Choroid plexus epithelial cell (primary cell): Measurements from ENCODE around the gene A1BG.
A peak's percentile ranks its signal among the peaks of the same experiment; 100 is the strongest.
"Not testable (repeated sequence)": the region's sequence is repeated elsewhere in the genome, so short reads cannot be mapped to it uniquely, and the experiment has no call there.

ENCODE experiments used
- DNase-seq: peaks from one replicate; pipeline ENCODE4 v3.0.0-alpha.2; 2010; ENCODE audit warnings: low read depth
- H3K4me3 ChIP-seq: 2 replicates; pipeline ENCODE4 v1.5.1; 2011; ENCODE audit warnings: low read depth, mild to moderate bottlenecking, control low read depth, low read length, moderate library complexity
- TF ChIP-seq, protein P1 (sequence below): conservative IDR thresholded peaks from 2 replicates; pipeline ENCODE4 v1.5.1; 2011; ENCODE audit warnings: low read depth, mild to moderate bottlenecking, control low read depth, inconsistent platforms, low read length, moderate library complexity

Gene A1BG

DNA sequence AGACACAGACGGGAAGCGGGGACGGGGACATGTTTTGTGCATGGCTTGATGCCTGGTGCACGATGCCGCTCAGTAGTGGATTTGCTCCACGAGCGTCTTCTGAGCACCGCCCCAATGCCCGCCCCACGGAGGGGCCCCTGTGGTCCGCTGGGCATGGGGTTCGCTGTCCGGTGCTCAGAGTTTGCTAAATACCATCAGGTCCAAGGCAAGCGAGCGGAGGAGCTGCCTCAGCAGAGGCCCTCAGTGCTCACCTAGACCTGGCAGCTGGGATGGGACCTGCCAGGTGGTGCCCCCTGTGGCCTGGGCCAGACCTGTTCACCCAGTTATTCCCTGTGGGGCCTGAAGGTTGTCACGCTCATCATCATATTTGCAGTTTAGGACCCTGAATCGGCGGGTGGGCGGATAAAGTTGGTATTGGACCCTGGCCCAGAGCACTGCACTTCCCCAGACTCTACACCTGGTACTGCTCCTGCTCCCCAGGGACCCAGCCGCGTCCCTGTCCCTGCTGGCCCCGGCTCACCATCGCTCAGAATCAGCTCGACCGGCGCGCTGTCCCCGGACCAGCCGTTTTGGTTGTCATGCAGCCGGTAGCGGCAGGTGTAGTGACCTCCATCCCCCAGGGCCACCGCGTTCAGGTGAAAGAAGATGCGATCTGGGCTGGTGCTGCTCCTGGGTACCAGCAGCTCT lies 2.3 kb downstream of the A1BG start:
- TF ChIP-seq, protein P1, sequence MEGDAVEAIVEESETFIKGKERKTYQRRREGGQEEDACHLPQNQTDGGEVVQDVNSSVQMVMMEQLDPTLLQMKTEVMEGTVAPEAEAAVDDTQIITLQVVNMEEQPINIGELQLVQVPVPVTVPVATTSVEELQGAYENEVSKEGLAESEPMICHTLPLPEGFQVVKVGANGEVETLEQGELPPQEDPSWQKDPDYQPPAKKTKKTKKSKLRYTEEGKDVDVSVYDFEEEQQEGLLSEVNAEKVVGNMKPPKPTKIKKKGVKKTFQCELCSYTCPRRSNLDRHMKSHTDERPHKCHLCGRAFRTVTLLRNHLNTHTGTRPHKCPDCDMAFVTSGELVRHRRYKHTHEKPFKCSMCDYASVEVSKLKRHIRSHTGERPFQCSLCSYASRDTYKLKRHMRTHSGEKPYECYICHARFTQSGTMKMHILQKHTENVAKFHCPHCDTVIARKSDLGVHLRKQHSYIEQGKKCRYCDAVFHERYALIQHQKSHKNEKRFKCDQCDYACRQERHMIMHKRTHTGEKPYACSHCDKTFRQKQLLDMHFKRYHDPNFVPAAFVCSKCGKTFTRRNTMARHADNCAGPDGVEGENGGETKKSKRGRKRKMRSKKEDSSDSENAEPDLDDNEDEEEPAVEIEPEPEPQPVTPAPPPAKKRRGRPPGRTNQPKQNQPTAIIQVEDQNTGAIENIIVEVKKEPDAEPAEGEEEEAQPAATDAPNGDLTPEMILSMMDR: no peak

DNA sequence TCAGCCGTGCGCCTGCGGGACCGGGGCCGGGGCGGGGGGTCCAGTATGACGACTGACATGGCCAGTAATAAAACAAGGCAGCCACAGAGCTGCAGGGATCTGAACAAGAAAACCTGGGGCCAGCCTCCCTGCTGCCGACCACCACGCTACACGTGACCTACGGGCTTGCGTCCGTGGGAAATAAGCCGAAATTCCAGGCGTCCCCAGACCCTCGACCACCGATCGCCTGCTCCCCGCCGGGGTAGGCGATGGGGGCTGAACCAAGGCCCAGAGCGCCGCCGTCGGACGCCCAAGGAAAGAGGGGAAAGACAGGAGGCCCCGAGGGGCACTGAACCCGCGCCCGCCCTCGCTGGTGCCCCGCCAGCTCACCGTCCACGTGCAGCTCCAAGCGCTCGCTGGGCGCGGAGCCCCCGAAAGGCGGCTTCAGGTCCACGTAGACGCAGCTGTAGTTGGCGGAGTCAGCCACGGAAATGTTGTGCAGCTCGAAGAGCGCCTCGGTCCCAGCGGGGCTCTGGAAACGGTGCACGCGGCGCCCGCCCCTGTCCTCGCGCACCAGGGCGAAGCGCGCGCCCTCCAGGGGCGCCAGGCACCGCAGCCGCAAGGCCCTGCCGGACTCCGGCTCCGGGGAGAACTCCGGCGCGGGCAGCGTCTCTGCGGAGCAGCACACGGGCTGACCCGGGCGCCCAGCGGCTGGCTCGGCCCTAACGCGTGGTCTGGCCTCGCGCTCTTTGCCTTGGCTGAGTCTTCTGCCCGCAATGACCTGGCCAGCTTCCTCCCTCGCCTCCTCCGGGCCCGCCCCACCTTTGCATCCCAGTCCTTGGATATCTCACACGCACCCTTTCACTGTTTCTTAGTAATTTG lies 3.1 kb downstream of the A1BG start:
- peak; percentile 27 for DNase-seq
- peak overlapping the region; percentile 32 for H3K4me3 ChIP-seq
- TF ChIP-seq, protein P1: no peak

More for the DNA sequence above, 2.3 kb downstream of the A1BG start:
- no peak for DNase-seq
- H3K4me3 ChIP-seq: no peak overlapping the region

DNA sequence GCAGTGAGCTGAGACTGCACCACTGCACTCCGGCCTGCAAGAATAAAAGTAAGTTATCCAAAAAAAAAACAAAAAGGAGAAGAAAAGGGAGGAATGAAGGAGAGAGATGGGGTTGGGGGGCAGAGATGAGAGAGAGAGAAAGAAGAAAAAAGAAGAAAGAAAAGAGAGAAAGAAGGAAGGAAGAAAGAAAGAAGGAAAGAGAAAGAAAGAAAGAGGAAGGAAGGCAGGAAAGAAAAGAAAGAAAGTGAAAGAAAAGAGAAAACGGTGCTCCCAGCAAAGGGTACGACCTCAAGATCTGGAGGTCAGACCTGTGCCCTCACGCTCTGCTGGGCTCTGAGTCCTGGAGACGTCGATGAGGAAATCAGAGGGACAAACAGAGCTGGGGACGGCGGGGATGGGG lies 3.7 kb downstream of the A1BG start:
- TF ChIP-seq, protein P1: no peak
- no peak overlapping the region for H3K4me3 ChIP-seq
- no peak for DNase-seq

DNA sequence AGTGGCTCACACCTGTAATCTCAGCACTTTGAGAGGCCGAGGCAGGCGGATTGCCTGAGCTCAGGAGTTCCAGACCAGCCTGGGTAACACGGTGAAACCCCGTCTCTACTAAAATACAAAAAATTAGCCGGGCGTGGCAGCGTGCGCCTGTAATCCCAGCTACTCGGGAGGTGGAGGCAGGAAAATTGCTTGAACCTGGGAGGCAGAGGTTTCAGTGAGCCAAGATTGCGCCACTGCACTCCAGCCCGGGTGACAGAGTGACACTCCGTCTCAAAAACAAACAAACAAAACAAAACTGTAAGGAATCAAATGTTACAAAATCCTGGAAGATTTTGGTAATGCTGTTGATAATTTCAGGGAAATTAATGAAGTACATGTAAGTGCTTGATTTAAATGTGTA lies 5.2 kb downstream of the A1BG start:
- DNase-seq: not testable (repeated sequence)
- peak overlapping the region; percentile 87 for H3K4me3 ChIP-seq

DNA sequence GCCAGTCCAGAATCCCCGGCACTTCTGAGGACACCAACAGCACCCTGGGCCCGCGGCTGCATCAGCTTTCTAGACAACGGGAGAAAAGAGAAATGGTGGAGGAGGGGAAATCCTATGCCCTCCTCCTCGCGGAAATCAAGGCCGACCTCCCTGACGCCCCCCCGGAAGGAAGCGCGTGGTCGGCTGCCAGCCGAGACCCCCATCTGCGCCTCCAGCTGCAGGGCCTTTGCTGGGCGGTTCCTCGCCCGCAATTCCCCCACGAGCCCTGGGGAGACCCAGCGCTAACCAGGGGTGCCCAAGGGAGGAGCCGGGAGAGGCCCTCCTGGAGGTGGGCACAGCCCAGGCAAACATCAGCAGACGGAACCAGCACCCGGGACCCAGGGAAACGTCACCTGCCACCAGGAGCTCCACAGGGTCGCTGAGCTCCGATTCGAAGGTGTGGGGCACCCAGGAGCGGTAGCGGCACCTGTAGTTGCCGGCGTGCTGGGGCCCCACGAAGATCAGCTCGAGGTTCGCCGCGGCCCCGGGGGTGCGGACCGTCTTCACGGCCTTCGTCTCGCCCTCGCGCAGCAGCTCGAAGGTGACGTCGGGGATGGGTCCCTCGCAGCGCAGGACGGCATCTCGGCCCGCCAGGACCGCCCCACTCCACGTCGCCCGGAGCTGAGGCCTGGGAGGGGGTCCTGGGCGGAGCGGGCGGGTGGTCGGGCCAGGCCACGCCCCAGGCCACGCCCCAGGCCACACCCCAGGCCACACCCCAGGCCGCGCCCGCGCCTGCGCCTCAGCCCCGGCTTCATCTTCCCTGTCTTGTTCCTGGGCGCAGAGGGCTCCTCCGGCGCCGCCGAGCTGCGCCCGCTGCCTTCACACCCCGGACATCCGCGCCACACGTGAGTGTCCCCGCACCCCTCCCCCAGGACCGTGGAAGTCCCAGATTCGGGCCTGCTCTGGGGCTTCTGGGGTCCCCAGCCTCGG lies 6.0 kb downstream of the A1BG start:
- peak; percentile 67 for DNase-seq
- TF ChIP-seq, protein P1: no peak
- H3K4me3 ChIP-seq: peak overlapping the region; percentile 87

DNA sequence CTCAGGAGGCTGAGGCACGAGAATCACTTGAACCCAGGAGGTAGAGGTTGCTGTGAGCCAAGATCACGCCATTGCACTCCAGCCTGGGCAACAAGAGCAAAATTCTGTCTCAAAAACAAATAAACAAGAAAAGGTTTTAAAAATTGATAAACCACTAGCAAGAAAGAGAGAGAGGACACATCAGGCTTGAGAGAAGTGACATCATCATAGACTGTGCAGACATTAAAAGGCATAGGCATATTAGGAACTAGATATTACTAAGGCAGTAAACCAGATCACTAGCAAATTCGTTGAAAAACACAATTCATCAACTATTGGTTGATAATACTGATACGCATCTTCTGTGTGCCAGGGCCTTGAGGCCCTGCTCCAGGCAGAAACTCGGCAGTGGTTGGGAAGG lies 7.7 kb downstream of the A1BG start:
- TF ChIP-seq, protein P1: no peak
- DNase-seq: no peak

More for the DNA sequence above, 7.7 kb downstream of the A1BG start:
- no peak overlapping the region for H3K4me3 ChIP-seq
